Hindlimb muscle (tissue), 1 donor: Measurements from ENCODE around the gene ATP7B. TPM values are rescaled to one million over a fixed set of nuclear protein-coding genes. Genes with fewer than 3 reads are reported as not detected.

Source experiments
- DNase-seq: peaks from one replicate; pipeline ENCODE4 v3.0.0-alpha.2; 2013
- polyA plus RNA-seq: library from polyadenylated mRNA; unstranded; fragments of 120-200 nt; gene quantifications from one replicate; pipeline ENCODE4 v1.2.1, GENCODE V29; 2013; ENCODE audit not compliant: insufficient read length

ATP7B gene
- polyA plus RNA-seq, 1 donor, result 7.3 TPM

DNA sequence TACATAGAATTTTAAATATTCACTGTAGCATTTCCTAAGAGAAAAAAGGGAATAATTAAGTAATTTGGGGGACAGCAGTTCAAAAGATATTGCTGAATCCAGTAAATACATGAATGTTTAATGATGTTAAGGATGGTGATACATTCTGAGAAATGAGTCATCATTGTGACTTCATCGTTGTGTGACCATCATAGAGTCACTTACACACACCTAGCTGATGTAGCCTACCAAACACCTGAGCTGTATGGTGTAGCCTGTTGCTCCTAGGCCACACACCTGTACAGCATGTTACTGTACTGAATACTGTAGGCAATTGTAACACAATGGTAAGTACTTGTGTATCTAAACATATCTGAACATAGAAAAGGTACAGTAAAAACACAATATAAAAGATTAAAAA, 34.8 kb downstream of the ATP7B start:
- DNase-seq, result no peak

DNA sequence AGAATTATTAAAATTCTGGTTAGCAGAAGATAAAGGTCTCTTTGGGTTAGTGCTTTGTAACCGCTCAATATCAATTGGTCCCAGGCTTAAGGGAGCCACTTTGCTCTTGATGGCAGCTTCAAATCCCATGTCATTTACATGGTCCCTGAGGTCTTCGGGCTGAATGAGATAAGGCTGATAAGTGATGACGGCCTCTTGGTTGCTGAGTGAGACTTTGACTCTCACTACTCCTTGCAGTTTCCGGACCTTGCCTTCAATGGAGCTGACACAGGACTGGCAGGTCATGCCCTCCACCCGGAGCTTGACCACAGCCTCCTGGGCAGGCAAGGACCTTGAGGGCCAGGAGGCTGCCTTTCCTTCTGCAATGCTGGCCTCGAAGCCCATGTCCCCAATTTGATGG, 36.8 kb downstream of the ATP7B start:
- DNase-seq, result no peak

DNA sequence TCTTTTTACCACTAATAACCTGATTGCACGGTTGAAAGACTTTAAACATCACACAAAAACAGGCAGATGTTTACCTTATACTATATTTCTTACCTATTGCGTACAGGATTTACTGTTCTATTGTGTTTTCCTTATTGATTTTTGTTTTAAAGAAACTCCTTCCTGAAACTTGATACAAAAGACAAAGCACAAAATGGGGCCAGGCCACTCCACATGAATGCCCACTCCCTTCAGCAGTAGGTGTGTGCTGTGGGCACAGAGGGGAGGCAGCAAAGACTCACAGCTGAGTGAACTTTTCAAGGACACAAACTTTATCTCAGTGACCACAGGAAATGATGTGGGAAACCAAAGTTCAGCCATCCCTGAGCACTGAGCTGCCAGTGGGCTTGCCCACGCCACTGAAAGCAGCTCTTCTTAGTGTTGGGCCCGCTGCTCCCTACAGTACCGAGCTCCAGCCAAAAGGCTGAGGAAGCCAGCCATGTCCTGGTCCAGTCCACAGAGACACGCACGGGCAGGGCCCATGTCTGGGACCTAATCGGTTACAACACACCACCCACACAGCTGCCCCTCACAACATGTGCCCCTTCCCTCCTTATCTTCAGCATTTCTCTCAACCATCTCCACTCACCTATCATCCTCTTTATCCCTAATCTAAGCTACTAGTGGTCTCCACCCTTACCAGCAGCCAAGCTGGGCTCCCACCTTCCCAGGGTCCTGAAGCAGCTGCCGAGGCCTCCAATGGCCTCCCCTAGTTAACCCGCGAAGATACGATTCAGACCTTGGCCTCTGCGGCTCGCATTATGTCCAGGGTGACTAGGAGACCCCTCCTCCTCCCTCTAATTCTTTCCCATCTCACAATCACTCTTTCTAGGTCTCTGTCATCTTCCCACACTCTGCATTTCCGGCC, 39.5 kb downstream of the ATP7B start:
- no peak for DNase-seq

DNA sequence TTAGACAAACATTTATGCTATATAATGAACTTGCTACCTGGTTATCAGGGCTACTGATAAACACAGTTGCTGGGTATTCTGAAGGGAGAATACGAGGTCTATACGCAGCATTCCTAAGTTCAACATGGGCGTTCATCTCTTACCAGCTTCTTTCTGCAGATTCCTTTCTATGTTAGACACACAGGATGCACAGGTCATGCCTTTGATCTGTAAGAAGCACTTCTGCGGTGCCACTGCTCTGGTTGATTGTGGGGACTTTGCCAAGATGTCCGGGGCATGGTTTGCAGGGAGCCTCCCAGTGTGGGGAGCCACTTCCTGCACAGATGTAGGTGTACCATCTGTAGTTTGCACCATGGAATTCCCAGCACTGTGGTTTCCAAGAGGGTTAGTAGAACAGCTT, 40.9 kb downstream of the ATP7B start:
- no peak for DNase-seq

DNA sequence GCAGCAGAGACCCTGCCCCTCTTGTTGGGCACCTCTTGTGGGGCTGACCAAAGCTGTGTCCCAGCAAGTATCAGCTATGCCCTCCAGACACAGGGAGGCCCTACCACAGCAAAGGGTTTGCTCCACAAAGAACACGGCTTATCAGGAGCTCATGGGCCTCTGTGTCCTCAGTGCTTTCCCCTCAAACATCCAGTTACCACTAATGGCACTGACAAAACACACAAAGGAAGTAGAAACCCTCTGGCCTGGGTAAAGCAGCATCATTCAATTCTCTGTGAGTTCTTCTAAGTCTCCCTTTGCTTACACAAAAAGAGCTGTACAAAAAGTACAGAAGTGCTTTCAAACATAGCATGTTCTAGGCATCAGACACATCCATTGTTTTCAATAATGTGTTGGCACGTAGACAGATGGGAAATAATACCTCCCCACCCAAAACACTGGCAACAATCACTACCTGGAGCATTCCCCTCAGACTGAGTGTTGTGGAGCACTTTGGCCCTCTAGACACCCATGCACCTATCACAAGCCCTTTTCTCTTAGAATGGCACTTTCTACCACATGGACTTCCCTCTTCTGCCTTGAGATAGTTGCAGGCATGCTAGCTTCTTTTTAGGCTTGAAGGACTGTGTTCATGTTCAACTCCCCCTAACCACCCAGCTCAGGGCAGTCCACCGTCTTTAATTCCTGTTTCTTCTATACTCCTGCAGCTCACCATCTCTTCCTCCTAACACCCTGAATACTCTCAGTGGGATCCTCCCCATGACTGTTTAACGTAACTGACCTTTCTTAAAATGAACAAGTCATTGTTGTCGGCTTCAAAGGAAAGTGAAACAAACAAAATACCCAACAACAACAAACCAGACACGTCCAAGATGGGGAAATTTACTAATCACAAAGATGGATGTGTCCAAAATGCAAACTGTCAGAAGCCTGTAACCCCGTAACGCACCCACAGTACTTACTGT, 43.5 kb downstream of the ATP7B start:
- DNase-seq, result no peak

DNA sequence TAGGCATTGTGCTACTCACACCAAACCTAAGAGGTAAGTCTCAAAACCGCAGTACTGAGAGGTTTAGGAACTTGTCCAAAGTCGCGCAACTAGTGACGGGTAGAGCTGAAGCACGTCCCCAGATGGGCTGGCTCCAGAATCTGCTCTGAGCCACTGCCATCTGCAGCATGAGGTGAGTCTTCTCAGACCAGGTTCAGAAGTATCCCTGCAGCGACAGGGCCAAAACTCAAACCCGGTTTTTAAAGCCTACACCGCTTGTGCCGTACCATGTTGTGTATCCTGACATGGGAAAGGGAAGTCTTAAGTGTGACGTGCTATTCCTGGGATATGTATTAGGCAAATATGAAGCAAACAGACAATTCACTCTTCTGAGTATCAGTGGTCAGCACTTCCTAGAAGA, 45.1 kb downstream of the ATP7B start:
- no peak for DNase-seq

DNA sequence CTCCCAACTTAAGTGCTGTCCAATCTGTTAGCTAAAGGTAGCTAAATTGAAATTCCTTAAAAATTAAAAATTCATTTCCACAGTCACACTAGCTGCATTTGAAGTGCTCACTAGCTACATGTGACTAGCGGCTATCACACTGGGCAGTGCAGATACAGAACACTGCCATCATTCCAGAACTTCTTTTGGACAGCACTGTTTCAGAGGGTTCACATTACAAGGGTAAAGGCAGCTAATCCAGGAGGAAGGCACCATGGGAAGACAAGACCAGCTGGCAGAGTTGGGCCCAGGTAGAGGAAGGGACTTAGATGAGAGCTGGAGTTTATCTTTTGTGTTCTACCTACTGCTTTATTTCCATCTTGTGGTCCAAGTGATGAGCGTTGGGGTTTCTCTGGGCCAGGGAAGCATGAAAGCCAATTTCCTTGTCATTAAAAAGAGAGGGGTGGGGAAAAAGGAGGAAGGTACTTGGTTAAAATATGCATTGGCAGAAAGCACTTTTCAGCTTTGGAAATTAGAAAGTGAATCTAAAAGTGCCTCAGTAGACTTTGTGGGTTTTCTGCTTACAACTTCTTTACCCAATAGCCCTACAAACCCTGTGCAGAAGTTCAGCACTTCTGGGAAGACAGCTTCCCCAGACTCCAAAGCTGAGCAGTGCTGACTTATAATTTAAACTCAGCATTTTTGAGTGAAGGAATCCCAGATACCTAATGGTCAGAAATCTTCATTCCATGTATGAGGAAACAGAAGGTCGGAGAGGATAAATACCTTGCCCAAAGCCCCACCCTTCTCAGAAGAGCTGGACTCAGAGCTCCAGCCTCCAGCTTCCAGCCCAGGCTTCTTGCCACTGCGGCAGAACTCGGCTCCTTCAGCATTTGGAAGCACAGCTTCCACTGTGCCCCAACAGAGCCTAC, 49.5 kb downstream of the ATP7B start:
- no peak for DNase-seq

DNA sequence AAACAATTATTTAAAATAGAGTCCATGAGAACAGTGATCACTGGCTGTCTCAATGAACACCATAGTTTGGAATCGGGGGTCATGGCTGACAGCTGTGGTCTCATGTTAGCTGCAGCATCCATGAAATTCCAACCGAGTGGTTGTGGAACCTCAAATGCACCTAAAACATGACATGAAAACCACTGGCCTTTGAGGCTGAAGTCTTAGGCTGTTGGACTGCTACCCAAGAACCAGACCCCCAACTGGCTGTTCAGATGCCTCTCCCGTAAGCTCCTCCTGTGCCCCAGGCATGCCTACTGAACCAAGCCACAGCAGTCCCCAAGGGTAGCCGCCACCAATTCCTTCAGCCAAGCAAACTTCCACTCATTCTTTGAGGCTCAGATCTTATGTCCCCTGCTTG, 50.5 kb downstream of the ATP7B start:
- no peak for DNase-seq

DNA sequence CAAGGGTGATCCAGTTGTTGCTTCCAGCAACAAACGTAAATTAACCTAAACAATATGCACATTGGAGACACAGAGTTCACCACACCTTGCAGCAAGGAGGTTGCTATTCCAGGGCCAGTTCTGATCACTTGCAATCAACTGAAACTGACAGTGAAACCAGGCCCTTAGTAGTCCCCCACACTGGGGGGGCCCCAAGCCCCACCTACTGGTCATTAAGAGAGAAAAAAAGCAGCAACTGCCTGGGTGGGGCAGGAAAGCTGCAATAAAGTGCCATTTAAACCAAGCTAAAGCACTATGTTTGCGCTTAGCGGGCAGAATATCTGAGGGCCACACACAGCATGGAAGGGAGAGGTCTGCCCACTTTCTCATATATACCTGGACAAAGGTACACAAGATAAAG, 51.5 kb downstream of the ATP7B start:
- no peak for DNase-seq

DNA sequence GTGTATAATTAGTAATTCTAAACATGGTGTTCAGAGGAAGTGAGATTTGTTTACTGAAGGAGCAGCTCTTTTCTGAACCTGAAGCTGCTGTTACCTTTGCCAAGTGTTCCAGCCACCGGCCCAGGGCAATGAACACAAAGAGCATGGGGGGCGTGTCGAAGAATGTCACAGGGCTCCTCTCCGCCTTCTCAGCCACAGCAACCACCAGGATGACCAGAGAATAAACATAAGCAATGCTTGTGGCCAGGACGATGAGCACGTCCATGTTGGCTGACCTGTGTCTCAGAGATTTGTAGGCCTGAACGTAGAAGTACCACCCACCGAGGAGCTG, 53.1 kb downstream of the ATP7B start:
- DNase-seq, result no peak

DNA sequence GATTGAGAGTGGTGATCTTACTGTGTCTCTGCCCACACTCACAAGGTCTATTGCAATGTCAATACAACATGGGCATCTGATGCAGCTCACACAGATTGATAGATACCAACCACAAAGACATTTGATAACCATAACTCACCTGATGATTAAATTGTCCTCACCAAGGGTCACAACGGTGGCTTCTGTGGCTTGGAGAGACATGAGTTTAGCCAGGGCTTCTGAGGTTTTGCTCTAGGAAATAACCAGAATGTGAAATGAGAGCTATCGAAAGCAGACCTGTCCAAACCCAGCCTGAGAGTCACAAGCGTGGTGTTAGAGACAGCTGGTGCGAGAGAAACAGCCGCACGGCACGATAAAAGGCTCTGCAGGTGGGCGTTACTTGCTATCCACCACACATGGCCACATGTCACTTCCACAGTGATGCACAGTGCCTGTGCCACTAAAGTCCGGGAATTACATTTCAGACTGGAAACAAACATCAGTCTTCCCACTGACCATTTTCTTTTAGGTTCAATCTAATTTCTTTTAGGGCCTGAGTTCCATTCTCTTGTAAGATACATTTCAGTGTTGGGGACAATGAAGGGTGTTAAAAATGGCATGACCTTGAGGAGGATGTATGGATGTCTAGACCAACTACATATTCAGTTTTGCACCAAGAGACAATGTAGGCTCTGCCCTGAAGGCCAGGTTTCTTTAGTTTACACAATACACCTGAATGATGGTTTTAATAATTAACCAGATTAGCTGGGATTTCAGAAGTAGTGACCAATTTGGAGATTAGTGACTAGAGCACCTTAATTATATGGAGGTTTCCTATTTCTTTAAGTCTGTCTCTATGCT, 53.7 kb downstream of the ATP7B start:
- DNase-seq, result no peak

DNA sequence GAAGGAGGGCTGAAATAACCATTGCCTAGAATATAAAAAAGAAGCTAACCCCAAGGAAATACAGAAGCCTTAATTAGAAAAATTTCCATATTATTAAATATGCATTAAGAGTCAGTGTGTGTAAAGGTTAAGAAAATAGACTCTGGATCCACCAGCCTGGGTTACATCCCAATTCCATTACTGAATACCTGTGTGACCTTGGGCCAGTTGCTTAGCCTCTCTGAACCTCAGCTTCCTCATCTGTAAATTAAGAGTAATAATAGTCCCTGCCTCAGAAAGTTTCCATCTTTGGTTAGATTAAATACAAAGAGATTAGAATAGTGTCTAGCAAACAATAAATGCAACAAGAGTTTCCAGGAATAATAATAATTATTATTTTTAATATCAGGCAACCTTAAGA, 54.5 kb downstream of the ATP7B start:
- no peak for DNase-seq

DNA sequence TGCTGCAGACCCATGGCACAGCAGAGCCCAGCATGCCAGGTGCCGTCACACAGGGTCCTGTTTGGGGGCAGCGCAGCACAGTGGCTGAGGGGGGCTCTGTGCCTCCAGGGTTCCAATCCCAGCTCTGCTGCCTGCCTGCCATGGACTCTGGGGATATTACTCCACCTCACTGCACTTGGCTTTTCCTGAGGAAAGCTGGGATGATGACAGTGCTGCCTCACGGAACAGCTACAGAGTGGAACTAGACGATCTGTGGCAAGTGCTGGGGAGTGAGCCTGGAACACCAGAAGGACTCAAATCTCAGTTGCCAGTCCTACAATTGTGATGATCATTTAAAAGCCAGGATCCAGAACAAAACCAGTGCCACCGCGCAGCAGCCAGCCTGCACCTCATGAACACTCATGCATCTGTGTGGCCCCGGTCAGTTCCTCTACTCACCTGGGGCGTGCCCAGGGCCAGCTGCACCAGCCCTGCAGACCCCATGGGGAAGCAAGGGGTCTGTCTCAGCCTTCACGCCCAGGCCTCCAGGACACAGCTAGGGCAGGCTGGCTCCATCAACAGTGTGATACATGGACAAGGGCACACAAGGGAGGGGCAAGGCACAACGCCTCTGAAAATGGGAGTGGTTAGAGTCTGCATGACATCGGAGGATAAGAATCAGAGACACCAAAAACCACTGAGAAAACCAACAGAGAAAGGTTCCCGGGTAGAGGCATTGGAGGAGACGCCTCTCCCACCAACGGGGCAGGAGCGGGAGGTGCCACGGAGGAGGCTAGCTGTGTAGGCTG, 55.2 kb downstream of the ATP7B start:
- DNase-seq, result no peak

DNA sequence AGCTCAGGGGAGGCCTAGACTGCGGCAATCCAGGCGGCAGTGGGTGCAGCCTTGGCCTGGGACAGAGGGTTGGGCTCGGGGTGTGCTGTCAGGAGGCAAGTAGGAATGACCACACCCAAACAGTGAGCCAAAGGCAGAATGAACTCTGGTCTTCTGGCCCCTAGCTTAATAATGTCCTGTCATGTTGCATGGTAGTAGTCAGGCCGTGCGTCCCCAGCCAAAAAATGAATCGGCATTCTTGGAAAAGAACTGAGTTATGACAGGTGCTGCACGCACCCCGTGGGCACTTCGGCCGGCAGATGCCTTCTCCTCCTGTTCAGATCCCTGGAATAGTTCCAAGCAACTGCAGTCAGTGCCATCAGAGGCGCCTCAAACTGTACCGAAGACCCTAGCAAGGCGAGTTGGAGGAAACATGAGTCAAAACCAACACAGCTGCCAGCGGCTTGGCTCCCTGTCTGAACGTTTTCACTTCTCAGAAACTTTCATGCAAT, 55.9 kb downstream of the ATP7B start:
- DNase-seq, result peak; percentile 21

DNA sequence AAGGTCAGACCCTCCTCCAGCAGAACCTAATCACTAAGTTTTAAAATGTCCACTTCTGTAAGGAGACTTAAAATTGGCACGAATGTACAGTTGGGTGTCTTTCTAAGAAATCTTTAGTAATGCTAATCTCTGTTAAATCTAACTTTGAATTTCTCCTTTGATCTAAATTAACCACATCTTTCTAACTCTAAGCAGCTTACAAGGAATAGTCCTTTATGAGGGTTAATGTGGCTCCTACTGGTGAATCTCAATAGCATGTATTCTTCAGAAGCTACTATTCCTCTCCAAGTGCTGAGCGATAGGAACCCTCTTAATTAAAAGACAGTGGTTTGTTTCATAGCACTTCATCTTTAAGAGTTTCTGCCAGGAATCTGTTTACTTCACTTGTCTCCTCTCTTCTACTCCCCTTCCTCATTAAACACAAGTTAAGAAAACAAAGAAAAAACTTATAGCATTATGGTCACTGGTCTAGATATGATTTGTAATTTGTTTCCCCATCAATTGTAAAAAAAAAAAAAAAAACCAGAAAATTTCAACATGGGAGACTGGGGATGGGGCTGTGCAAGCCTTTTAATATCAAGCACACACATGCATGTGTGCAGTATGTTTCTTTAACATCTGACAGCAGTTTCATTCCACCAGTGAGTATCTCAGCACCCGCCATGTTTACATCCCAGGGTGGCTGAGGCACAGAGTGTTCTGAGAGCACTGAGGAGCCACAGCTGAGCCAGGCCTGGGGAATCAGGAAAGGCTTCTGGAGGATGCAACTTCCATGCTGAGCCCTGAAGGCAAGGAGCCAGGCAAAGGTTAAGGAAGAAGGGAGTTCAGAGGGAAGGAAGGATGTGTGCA, 57.7 kb downstream of the ATP7B start:
- DNase-seq, result no peak

DNA sequence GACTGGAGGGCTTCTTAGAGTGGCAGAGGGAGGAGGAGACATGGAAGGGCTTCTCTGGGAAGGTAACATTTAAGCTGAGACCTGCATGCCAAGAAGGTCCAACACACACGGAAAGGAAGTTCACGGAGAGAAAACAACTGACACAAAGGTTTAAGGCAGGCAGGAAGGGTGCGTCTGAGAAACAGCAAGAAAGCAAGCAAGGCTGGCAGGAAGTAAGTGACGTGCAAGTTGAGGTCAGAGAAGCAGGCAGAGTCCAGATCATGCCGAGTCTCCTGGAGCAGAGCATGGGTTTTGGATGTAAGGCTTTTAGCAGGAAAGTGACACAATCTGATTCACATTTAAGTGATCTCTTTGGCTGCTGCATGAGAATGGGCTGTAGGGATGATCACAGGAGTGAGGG, 60.5 kb downstream of the ATP7B start:
- no peak for DNase-seq

DNA sequence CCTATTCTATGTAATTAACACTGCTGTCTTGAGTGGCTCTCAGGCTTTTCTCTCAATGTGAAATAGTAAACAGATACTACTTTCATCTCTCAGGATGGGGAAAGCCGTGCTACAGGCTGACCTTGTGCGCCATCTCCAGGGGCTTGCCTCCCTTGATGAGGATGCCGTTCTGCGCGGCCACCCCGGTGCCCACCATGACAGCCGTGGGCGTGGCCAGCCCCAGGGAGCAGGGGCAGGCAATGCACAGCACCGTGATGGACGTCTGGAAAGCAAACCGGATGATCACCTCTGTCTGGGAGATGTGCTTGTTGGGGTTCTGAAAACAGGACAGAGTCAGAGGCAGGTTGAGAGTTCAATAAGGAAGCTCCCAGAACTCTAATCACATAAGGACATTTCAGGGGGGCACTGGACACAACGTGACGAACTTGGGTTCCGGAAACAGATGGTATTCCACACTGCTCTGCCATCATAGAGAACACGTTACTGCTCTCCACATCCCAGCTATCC, 65.0 kb downstream of the ATP7B start:
- no peak for DNase-seq

DNA sequence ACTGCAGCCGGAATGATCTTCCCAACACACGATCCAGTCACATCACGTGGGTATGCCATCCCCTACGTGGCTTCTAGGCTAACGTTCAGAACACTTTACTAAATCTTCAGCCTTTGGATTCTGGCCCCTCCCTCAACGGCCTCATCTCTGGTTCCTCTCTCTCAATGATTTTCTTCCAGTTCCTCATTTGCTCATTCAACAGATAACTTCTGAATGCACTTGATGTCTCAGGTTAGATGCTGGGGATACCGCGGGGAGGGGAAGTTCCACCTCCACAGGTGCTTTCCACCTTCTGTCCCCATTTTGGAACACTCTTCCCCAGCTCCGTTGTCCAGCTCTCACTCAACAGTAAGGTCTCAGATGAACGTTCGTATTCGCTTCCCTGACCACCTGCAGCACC, 66.1 kb downstream of the ATP7B start:
- no peak for DNase-seq

DNA sequence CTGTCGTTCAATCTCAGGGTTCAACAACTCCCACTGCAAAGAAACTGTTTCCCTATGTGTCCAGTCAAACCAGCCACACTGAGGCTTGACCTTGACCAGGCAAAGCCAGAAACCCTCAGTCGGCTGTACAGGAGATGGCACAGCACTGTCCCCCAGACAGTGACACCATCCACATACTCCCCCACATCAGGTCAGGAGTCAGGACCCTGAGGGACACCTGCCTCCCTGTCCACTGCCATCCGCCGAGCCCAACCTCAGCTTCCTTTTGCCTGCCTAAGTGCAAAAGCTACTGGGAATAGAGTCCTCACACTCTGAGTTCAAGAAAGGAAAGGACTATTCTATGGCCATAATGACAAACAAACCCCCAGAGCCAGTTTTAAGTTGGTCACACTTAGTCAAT, 66.8 kb downstream of the ATP7B start:
- no peak for DNase-seq
